Progenitor cell of endocrine pancreas (in vitro differentiated cells): ENCODE data around the gene TBK1. TPM values are rescaled to one million over a fixed set of nuclear protein-coding genes. Genes with fewer than 3 reads are reported as not detected.

Experiments used
- DNase-seq: peaks from one replicate; pipeline ENCODE4 v3.0.0; 2021; ENCODE audit warnings: low spot score; ENCODE audit not compliant: unreplicated experiment
- H3K27ac Mint-ChIP-seq: 2 replicates; pipeline ENCODE4 v1.8.0; 2021; ENCODE audit warnings: mild to moderate bottlenecking, moderate library complexity, mixed read lengths
- H3K27me3 Mint-ChIP-seq: 2 replicates; pipeline ENCODE4 v1.8.0; 2021; ENCODE audit warnings: mixed read lengths
- H3K36me3 Mint-ChIP-seq: 2 replicates; pipeline ENCODE4 v1.8.0; 2022; ENCODE audit warnings: mixed read lengths; ENCODE audit not compliant: insufficient read depth
- H3K4me1 Mint-ChIP-seq: 2 replicates; pipeline ENCODE4 v1.8.0; 2021; ENCODE audit warnings: low read depth, mixed read lengths
- H3K4me3 Mint-ChIP-seq: 2 replicates; pipeline ENCODE4 v1.8.0; 2021; ENCODE audit warnings: low read depth, mild to moderate bottlenecking, moderate library complexity, mixed read lengths
- H3K9me3 Mint-ChIP-seq: 2 replicates; pipeline ENCODE4 v1.8.0; 2021; ENCODE audit warnings: low read depth, mixed read lengths
- CTCF ChIP-seq: fragments of 200-600 bp; sonication (generic); IDR thresholded peaks from one replicate; pipeline ENCODE4 v1.5.0; 2021; ENCODE audit warnings: antibody characterized with exemption, mild to moderate bottlenecking; ENCODE audit not compliant: unreplicated experiment
- total RNA-seq: library from RNA; stranded (reverse); gene quantifications from 2 replicates; pipeline ENCODE4 v1.2.1, GENCODE V29; 2021

The TBK1 gene
- total RNA-seq, 1 donor from 2014 or later: 20.4 TPM

- no peak for DNase-seq
- H3K27ac Mint-ChIP-seq: no peak overlapping the region
- H3K27me3 Mint-ChIP-seq: no peaks in the 10 kb centered on the region
- TF ChIP-seq CTCF: no peak
- no peaks in the 10 kb centered on the region for H3K4me1 Mint-ChIP-seq
- peaks cover 16% of the 10 kb centered on the region for H3K9me3 Mint-ChIP-seq
- H3K36me3 Mint-ChIP-seq: peaks cover 44% of the 10 kb centered on the region
- H3K4me3 Mint-ChIP-seq: no peak overlapping the region
Observed at GRCh38 chr12:64476844-64477243, 24.9 kb downstream of the TBK1 start.

GRCh38 chr12:64478661-64479060 lies 26.7 kb downstream of the TBK1 start:
- H3K27me3 Mint-ChIP-seq: no peaks in the 10 kb centered on the region
- no peak for DNase-seq
- no peak overlapping the region for H3K27ac Mint-ChIP-seq
- H3K4me1 Mint-ChIP-seq: no peaks in the 10 kb centered on the region
- H3K9me3 Mint-ChIP-seq: peaks cover 16% of the 10 kb centered on the region
- H3K36me3 Mint-ChIP-seq: peaks cover 41% of the 10 kb centered on the region
- no peak overlapping the region for H3K4me3 Mint-ChIP-seq
- no peak for TF ChIP-seq CTCF

- Mint-ChIP-seq H3K36me3 (peaks cover 33% of the 10 kb centered on the region), H3K27me3 (no peaks in the 10 kb centered on the region), H3K4me3 (no peak overlapping the region), H3K4me1 (no peaks in the 10 kb centered on the region), H3K27ac (no peak overlapping the region), H3K9me3 (peaks cover 15% of the 10 kb centered on the region)
- TF ChIP-seq CTCF: no peak
- DNase-seq: no peak
Observed at GRCh38 chr12:64480148-64480547, 28.2 kb downstream of the TBK1 start.

- peaks cover 11% of the 10 kb centered on the region for H3K36me3 Mint-ChIP-seq
- H3K4me1 Mint-ChIP-seq: no peaks in the 10 kb centered on the region
- DNase-seq: no peak
- TF ChIP-seq CTCF: no peak
- H3K9me3 Mint-ChIP-seq: no peaks in the 10 kb centered on the region
- no peak overlapping the region for H3K4me3 Mint-ChIP-seq
- H3K27me3 Mint-ChIP-seq: no peaks in the 10 kb centered on the region
- no peak overlapping the region for H3K27ac Mint-ChIP-seq
Observed at GRCh38 chr12:64486657-64487056, 34.7 kb downstream of the TBK1 start.

GRCh38 chr12:64491718-64492117 lies 39.8 kb downstream of the TBK1 start:
- Mint-ChIP-seq H3K4me1 (no peaks in the 10 kb centered on the region), H3K36me3 (peaks cover 6% of the 10 kb centered on the region), H3K4me3 (no peak overlapping the region), H3K27me3 (no peaks in the 10 kb centered on the region), H3K27ac (no peak overlapping the region), H3K9me3 (no peaks in the 10 kb centered on the region)
- no peak for DNase-seq
- TF ChIP-seq CTCF: no peak
